A549 (cell line): ENCODE measurements around the gene NIPAL3. TPM values are rescaled to one million over a fixed set of nuclear protein-coding genes. Genes with fewer than 3 reads are reported as not detected.

ENCODE experiments used
- ATAC-seq, 2 experiments: fragments of 200-7000 bp in 1 of 2; fragments of >200 bp in 1 of 2; cut with Nextera tagmentation in 1 of 2; cut with Tn5 transposase in 1 of 2; 3 replicates each; pipeline versions ENCODE4 v1.8.0 to v1.9.1; 2018 to 2020; ENCODE audit warnings: mild to moderate bottlenecking in 1 of 2, moderate library complexity in 1 of 2
- CTCF ChIA-PET: fragments of 300-600 bp; sonication (Branson Sonifier 250); formaldehyde crosslinking; extraction: SDS; loops from one replicate; lab custom pipeline; 2021; ENCODE audit warnings: antibody characterized with exemption, inconsistent platforms; lab: Yijun Ruan, JAX
- POLR2A ChIA-PET: fragments of 350-600 bp; formaldehyde crosslinking; extraction: SDS; loops from one replicate; lab custom pipeline; 2021; ENCODE audit warnings: antibody characterized with exemption, inconsistent platforms; lab: Yijun Ruan, JAX
- DNase-seq, 2 experiments: peaks; one replicate each; pipeline versions ENCODE4 v3.0.0 to v3.0.0-alpha.2; 2011 to 2016; ENCODE audit warnings: low read depth in 1 of 2, low spot score in 1 of 2
- FAIRE-seq: peaks from 2 replicates; lab custom pipeline; 2011; peaks lifted over from hg19 to GRCh38; lab: Jason Lieb, UNC
- H3K27ac ChIP-seq, 2 experiments: fragments of >200 bp; sonication (Bioruptor Twin); formaldehyde crosslinking; 3 replicates each; pipeline ENCODE4 v1.5.1; 2016 to 2017
- H3K4me1 ChIP-seq: fragments of >200 bp; sonication (Bioruptor Twin); formaldehyde crosslinking; 3 replicates; pipeline ENCODE4 v1.6.1; 2016
- H3K4me2 ChIP-seq: fragments of >200 bp; sonication (Bioruptor Twin); formaldehyde crosslinking; 3 replicates; pipeline ENCODE4 v1.6.1; 2016
- H3K4me3 ChIP-seq: fragments of >200 bp; sonication (Bioruptor Twin); formaldehyde crosslinking; 3 replicates; pipeline ENCODE4 v1.5.1; 2016
- H3K9me3 ChIP-seq: fragments of >200 bp; sonication (Bioruptor Twin); formaldehyde crosslinking; 3 replicates; pipeline ENCODE4 v1.6.1; 2016
- CHD2 ChIP-seq: fragments of 150-350 bp; IDR thresholded peaks from 2 replicates; pipeline ENCODE4 v1.6.1; 2014; ENCODE audit warnings: low read length; ENCODE audit not compliant: partially characterized antibody
- CHD4 ChIP-seq: fragments of 200-600 bp; sonication (generic); IDR thresholded peaks from 2 replicates; pipeline ENCODE4 v1.6.1; 2016; ENCODE audit warnings: antibody characterized with exemption, mild to moderate bottlenecking, borderline replicate concordance
- EHF ChIP-seq: fragments of 250-450 bp; sonication (Bioruptor Pico); IDR thresholded peaks from 2 replicates; pipeline ENCODE4 v1.5.0; 2020; ENCODE audit warnings: mild to moderate bottlenecking
- EHMT2 ChIP-seq: fragments of 200-600 bp; sonication (generic); IDR thresholded peaks from 2 replicates; pipeline ENCODE4 v1.6.1; 2016; ENCODE audit warnings: antibody characterized with exemption, low read depth, mild to moderate bottlenecking, moderate library complexity
- ESRRA ChIP-seq: fragments of 150-350 bp; IDR thresholded peaks from 2 replicates; pipeline ENCODE4 v1.6.1; 2014; ENCODE audit warnings: mild to moderate bottlenecking, low read length, borderline replicate concordance
- HDAC2 ChIP-seq: fragments of 200-600 bp; sonication (generic); IDR thresholded peaks from 2 replicates; pipeline ENCODE4 v1.6.1; 2016
- HEYL ChIP-seq: fragments of 250-450 bp; sonication (Bioruptor Pico); IDR thresholded peaks from 2 replicates; pipeline ENCODE4 v1.8.0; 2021; ENCODE audit warnings: mild to moderate bottlenecking, moderate library complexity
- HOXB13 ChIP-seq: fragments of 250-450 bp; sonication (Bioruptor Pico); IDR thresholded peaks from 2 replicates; pipeline ENCODE4 v1.5.0; 2020; ENCODE audit warnings: low read depth, mild to moderate bottlenecking, moderate library complexity
- HOXB5 ChIP-seq: fragments of 250-450 bp; sonication (Bioruptor Pico); IDR thresholded peaks from 2 replicates; pipeline ENCODE4 v1.5.0; 2020; ENCODE audit warnings: mild to moderate bottlenecking, moderate library complexity
- KDM1A ChIP-seq: fragments of 200-600 bp; sonication (generic); IDR thresholded peaks from 2 replicates; pipeline ENCODE4 v1.6.1; 2016; ENCODE audit warnings: low read depth, mild to moderate bottlenecking
- KDM5A ChIP-seq: fragments of 200-600 bp; sonication (generic); IDR thresholded peaks from 2 replicates; pipeline ENCODE4 v1.6.1; 2016; ENCODE audit warnings: antibody characterized with exemption, mild to moderate bottlenecking
- MAZ ChIP-seq: fragments of 150-350 bp; IDR thresholded peaks from 2 replicates; pipeline ENCODE4 v1.6.1; 2014; ENCODE audit warnings: antibody characterized with exemption, low read depth, low read length, borderline replicate concordance
- NFE2L2 ChIP-seq: fragments of 150-350 bp; conservative IDR thresholded peaks from 2 replicates; pipeline ENCODE4 v1.6.1; 2014; ENCODE audit warnings: low read length
- NPAS2 ChIP-seq: fragments of 250-450 bp; sonication (Bioruptor Pico); IDR thresholded peaks from 2 replicates; pipeline ENCODE4 v1.8.0; 2022; ENCODE audit warnings: mild to moderate bottlenecking, moderate library complexity, borderline replicate concordance
- NR3C1 ChIP-seq: fragments of >200 bp; sonication (Bioruptor Twin); formaldehyde crosslinking; IDR thresholded peaks from 3 replicates; pipeline ENCODE4 v1.6.1; 2017
- PHF8 ChIP-seq: fragments of 200-600 bp; sonication (generic); IDR thresholded peaks from 2 replicates; pipeline ENCODE4 v1.6.1; 2016; ENCODE audit warnings: low read depth, mild to moderate bottlenecking, antibody characterized with exemption, moderate library complexity, borderline replicate concordance
- POLR2AphosphoS2 ChIP-seq: conservative IDR thresholded peaks from 2 replicates; pipeline ENCODE4 v1.6.1; 2012; ENCODE audit warnings: low read length, improper control_type of control experiment, inconsistent platforms
- RAD21 ChIP-seq, 2 experiments: fragments of >200 bp in 1 of 2; sonication (Bioruptor Twin) in 1 of 2; formaldehyde crosslinking in 1 of 2; IDR thresholded peaks in 1 of 2; conservative IDR thresholded peaks in 1 of 2; 2 replicates in 1 of 2; 3 replicates in 1 of 2; pipeline ENCODE4 v1.6.1; 2012 to 2018; ENCODE audit warnings: inconsistent platforms in 1 of 2
- RARB ChIP-seq: fragments of 250-450 bp; sonication (Bioruptor Pico); IDR thresholded peaks from 2 replicates; pipeline ENCODE4 v1.8.0; 2021; ENCODE audit warnings: mild to moderate bottlenecking, moderate library complexity
- RFX5 ChIP-seq: fragments of 450-650 bp; IDR thresholded peaks from 2 replicates; pipeline ENCODE4 v1.7.1; 2014; ENCODE audit warnings: antibody characterized with exemption, mild to moderate bottlenecking, moderate library complexity
- SREBF2 ChIP-seq: fragments of 450-650 bp; IDR thresholded peaks from 2 replicates; pipeline ENCODE4 v1.6.1; 2014; ENCODE audit warnings: mild to moderate bottlenecking, moderate library complexity
- TP53 ChIP-seq: fragments of 250-450 bp; sonication (Bioruptor Pico); IDR thresholded peaks from 2 replicates; pipeline ENCODE4 v1.5.0; 2021; ENCODE audit warnings: mild to moderate bottlenecking, moderate library complexity
- ZC3H11A ChIP-seq: fragments of 450-650 bp; IDR thresholded peaks from 2 replicates; pipeline ENCODE4 v1.6.1; 2014; ENCODE audit warnings: antibody characterized with exemption, mild to moderate bottlenecking
- ZFP36 ChIP-seq: fragments of 450-650 bp; IDR thresholded peaks from 2 replicates; pipeline ENCODE4 v1.6.1; 2014; ENCODE audit warnings: borderline replicate concordance; ENCODE audit not compliant: partially characterized antibody
- ZNF302 ChIP-seq: fragments of 250-450 bp; sonication (Bioruptor Pico); IDR thresholded peaks from 2 replicates; pipeline ENCODE4 v1.9.0; 2021; ENCODE audit warnings: inconsistent platforms, mild to moderate bottlenecking, moderate library complexity
- ZSCAN20 ChIP-seq: fragments of 250-450 bp; sonication (Bioruptor Pico); IDR thresholded peaks from 2 replicates; pipeline ENCODE4 v1.8.0; 2022; ENCODE audit warnings: mild to moderate bottlenecking, moderate library complexity
- WGBS: methylation state at CpG from one replicate; pipeline ENCODE4 v1.1.6; 2017; ENCODE audit errors: missing lambda C conversion rate; 5-methylcytosine and 5-hydroxymethylcytosine counted together
- polyA plus RNA-seq, 4 experiments: library from polyadenylated mRNA; depleted of rRNA in 3 of 4; stranded (reverse); fragments of >200 nt; fragmentation: RNase III in 1 of 4; extraction: RNeasy Plus Mini Kit Qiagen cat#74134 plus additional on column Dnase treatment in 1 of 4; gene quantifications; 2 replicates in 3 of 4; 3 replicates in 1 of 4; pipeline ENCODE4 v1.2.3, GENCODE V29; 2011 to 2017
- TF ChIP-seq, protein P1 (sequence below): fragments of 150-350 bp; IDR thresholded peaks from 2 replicates; pipeline ENCODE4 v1.6.1; 2014; ENCODE audit warnings: low read depth, mild to moderate bottlenecking, low read length
- TF ChIP-seq, protein P2 (sequence below): IDR thresholded peaks from 2 replicates; pipeline ENCODE4 v1.6.1; 2012
- TF ChIP-seq, protein P3 (sequence below): fragments of >200 bp; sonication (Bioruptor Twin); formaldehyde crosslinking; IDR thresholded peaks from 2 replicates; pipeline ENCODE4 v1.6.1; 2016
- TF ChIP-seq, protein P4 (sequence below): fragments of 250-450 bp; sonication (Bioruptor Pico); IDR thresholded peaks from 2 replicates; pipeline ENCODE4 v1.5.0; 2021; ENCODE audit warnings: mild to moderate bottlenecking, moderate library complexity, borderline replicate concordance

NIPAL3 gene
- polyA plus RNA-seq, 2 of the 4 experiments (the other 2 are of a cell fraction): 5.1 to 10.4 TPM

DNA sequence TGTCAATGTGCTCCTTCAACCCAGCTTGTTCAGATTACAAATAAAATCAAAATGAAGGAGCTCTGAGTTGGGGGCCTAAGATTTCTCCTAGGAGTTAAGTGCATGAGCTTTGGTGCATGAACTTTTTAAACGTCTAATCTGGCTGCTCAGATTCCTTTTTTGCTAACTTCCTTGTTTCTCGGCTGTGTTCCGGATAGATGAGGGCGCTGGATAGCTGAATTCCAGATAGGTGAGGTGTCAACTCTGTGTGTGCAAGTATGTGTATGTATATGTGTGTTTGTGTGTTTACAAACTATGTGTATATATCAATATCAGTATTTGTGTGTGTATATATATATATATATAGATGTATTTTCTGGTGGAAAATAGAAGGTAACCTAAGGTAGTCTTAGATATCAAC is 49.5 kb downstream of the NIPAL3 start:
- no peaks in the 10 kb centered on the region for H3K9me3 ChIP-seq
- no peak overlapping the region for H3K4me3 ChIP-seq
- no peak for ATAC-seq
- ChIA-PET CTCF (interaction anchor here (0.6 kb wide), 1 partner anchor 266 kb away, joined by 3 read pairs; no protein-coding TSS in a partner anchor), POLR2A (no interaction called here)
- WGBS: 85% methylated on average over 4 of the region's 4 CpGs
- no peak overlapping the region for H3K4me2 ChIP-seq
- no peak overlapping the region for H3K27ac ChIP-seq
- TF ChIP-seq RAD21 (conservative IDR thresholded peaks at IDR 0.05 in 1 of 2, IDR thresholded peaks at IDR 0.05 in 1 of 2): no peak
- TF ChIP-seq MAZ: no peak
- no peak for DNase-seq
- FAIRE-seq: no peak
- no peaks in the 10 kb centered on the region for H3K4me1 ChIP-seq

DNA sequence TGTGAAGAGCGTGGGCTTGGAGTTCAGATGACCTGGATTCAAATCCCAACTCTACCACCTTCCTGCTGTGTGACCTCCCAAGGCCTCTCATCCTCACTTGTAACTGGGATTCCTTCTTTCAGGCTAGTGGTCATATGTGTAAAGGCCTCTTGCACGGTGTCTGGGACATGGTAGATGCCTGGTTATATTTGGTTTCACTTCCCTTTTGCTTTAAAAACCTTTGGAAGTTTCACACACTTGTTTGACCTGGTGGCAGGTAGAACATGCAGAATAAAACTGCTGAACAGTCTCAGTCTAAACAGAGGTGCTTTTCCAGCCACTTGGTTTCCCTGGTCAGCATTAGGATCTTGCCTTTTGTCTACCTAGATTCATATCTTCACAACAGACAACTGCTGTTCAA is 50.0 kb downstream of the NIPAL3 start:
- Histone ChIP-seq H3K4me1 (no peaks in the 10 kb centered on the region), H3K4me3 (no peak overlapping the region), H3K9me3 (no peaks in the 10 kb centered on the region), H3K27ac (no peak overlapping the region), H3K4me2 (no peak overlapping the region)
- DNase-seq (no peak), FAIRE-seq (no peak), ATAC-seq (no peak)
- WGBS: 77% methylated on average over 2 of the region's 2 CpGs
- ChIA-PET POLR2A (no interaction called here), CTCF (no interaction called here)
- no peak for TF ChIP-seq CHD4
- no peak for TF ChIP-seq HOXB5 (CRISPR knock-in tag)
- no peak for TF ChIP-seq RFX5
- TF ChIP-seq, protein P1, sequence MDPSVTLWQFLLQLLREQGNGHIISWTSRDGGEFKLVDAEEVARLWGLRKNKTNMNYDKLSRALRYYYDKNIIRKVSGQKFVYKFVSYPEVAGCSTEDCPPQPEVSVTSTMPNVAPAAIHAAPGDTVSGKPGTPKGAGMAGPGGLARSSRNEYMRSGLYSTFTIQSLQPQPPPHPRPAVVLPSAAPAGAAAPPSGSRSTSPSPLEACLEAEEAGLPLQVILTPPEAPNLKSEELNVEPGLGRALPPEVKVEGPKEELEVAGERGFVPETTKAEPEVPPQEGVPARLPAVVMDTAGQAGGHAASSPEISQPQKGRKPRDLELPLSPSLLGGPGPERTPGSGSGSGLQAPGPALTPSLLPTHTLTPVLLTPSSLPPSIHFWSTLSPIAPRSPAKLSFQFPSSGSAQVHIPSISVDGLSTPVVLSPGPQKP: no peak

DNA sequence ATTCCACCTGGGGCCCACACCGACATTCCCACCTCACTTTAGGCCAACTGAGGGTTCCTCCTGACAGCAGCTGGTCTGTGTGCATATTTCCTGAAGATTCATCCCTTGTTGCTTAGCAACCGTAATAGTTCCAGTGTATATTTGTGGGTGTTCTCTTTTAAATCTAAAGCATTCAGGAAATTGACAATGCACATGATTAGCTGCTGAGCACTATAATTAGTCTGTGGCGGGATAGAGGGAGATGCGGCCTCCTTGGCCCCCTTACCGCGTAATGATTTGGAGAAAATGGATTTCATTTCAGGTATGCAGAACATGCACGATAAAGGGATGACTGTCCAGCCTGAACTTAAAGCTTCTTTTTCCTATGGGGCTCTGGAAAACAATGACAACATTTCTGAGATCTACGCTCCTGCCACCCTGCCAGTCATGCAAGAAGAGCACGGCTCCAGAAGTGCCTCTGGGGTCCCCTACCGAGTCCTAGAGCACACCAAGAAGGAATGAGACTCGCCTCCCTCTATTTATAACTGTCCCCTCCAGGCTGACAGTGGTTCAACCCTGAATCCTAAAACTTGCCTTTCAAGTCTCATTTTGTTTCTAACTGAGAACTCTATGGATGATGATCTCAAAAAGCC is 53.2 kb downstream of the NIPAL3 start:
- CTCF ChIA-PET: interaction anchor here (0.6 kb wide), 1 partner anchor 270 kb away, joined by 3 read pairs; no protein-coding TSS in a partner anchor

DNA sequence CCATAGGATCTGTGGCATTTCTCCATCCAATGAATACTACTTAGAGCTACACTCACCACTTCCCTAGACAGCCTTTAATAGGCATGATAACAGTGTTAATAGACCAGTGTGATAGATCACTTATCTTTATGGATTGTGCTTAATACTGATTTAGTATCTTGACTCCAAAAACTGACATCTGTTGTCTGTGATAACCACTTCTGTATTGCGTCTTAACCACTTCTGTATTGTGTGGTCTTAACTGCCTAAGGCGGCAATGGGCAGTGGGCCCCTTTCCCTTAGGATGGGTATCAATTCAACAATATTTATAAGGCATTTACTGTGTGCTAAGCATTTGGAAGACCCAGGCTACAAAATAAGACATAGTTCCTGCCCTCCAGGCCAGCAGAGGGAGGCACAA is 55.0 kb downstream of the NIPAL3 start:
- no peak for DNase-seq
- POLR2A ChIA-PET: no interaction called here
- no peak overlapping the region for H3K4me2 ChIP-seq
- TF ChIP-seq RARB (CRISPR knock-in tag) (no peak), NFE2L2 (no peak), CHD2 (no peak), NR3C1 (no peak), ZNF302 (no peak), HEYL (CRISPR knock-in tag) (no peak), KDM5A (no peak), HOXB13 (CRISPR knock-in tag) (no peak), EHMT2 (no peak), HDAC2 (no peak), NPAS2 (CRISPR knock-in tag) (no peak), POLR2AphosphoS2 (no peak), KDM1A (no peak)
- TF ChIP-seq, protein P2, sequence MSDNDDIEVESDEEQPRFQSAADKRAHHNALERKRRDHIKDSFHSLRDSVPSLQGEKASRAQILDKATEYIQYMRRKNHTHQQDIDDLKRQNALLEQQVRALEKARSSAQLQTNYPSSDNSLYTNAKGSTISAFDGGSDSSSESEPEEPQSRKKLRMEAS: no peak
- TF ChIP-seq, protein P3, sequence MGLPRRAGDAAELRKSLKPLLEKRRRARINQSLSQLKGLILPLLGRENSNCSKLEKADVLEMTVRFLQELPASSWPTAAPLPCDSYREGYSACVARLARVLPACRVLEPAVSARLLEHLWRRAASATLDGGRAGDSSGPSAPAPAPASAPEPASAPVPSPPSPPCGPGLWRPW: no peak
- TF ChIP-seq, all 56 proteins: peak for 0
- H3K4me1 ChIP-seq: no peaks in the 10 kb centered on the region
- FAIRE-seq (no peak), ATAC-seq (no peak)
- WGBS: 97% methylated on average over 2 of the region's 2 CpGs
- H3K4me3 ChIP-seq: no peak overlapping the region
- H3K9me3 ChIP-seq: no peaks in the 10 kb centered on the region
- no peak overlapping the region for H3K27ac ChIP-seq
- CTCF ChIA-PET: no interaction called here

More for the DNA sequence above, 53.2 kb downstream of the NIPAL3 start:
- 75% methylated on average over 11 of the region's 11 CpGs for WGBS
- no peaks in the 10 kb centered on the region for H3K4me1 ChIP-seq
- no peak for ATAC-seq
- FAIRE-seq: no peak
- H3K4me2 ChIP-seq: no peak overlapping the region
- DNase-seq: no peak
- no peak overlapping the region for H3K4me3 ChIP-seq
- no peaks in the 10 kb centered on the region for H3K9me3 ChIP-seq
- POLR2A ChIA-PET: no interaction called here
- TF ChIP-seq PHF8 (no peak), RFX5 (no peak), SREBF2 (no peak), ZC3H11A (no peak), HOXB5 (CRISPR knock-in tag) (no peak), EHF (CRISPR knock-in tag) (no peak), TP53 (CRISPR knock-in tag) (no peak), ESRRA (no peak), ZSCAN20 (CRISPR knock-in tag) (no peak), ZFP36 (no peak), CHD2 (no peak)
- TF ChIP-seq, protein P1: no peak
- TF ChIP-seq, protein P4, sequence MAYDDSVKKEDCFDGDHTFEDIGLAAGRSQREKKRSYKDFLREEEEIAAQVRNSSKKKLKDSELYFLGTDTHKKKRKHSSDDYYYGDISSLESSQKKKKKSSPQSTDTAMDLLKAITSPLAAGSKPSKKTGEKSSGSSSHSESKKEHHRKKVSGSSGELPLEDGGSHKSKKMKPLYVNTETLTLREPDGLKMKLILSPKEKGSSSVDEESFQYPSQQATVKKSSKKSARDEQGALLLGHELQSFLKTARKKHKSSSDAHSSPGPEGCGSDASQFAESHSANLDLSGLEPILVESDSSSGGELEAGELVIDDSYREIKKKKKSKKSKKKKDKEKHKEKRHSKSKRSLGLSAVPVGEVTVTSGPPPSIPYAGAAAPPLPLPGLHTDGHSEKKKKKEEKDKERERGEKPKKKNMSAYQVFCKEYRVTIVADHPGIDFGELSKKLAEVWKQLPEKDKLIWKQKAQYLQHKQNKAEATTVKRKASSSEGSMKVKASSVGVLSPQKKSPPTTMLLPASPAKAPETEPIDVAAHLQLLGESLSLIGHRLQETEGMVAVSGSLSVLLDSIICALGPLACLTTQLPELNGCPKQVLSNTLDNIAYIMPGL: no peak
- TF ChIP-seq, all 56 proteins: peak for 0
- H3K27ac ChIP-seq: no peak overlapping the region
